HG03565 (cell line): ENCODE measurements around the gene MGST2.
"Not testable (repeated sequence)": the region's sequence is repeated elsewhere in the genome, so short reads cannot be mapped to it uniquely, and the experiment has no call there.

ENCODE experiments used
- ATAC-seq: cut with Tn5 transposase; IDR thresholded peaks from one replicate; pipeline ENCODE4 v1.9.1; 2021; ENCODE audit warnings: mild to moderate bottlenecking, moderate library complexity; ENCODE audit not compliant: unreplicated experiment

Gene MGST2

DNA sequence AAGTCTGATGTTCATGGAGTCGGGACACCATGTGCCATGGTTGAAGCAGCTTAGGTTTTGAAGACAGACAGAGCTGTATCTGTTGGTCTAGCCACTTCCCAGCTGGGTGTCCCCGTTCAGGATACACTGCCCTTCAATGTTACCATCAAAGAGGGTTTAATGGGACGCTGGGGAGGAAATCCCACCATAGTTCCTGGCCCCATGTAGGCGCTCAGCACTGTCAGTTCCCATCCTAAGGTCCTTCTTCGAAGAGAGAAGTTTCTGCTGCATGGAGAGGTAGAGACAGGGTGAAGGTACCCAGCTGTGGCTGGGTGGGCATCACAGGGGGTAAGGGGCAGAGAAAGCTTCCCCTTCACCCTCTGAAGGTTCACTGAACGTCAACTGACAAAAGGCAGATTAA is 3.7 kb downstream of the MGST2 start:
- no peak for ATAC-seq

DNA sequence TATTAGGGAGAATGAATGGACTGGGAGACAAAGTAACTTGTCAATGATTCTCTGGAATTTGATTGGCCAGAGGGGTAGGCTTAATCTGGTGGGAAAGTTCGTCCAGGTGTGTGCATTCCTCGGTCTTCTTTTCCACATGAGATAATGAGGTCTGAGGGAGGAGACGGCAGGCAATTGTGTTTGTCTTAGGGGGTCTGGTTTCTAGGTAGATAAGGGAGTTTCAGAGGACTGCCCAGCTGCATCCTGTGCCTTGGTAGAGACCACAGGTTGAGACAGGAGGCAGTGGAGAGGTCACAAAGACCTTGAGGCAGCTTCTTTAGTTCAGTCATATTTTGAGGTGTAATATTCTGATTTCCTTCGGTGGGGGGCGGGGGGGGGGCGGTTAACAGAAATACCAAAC is 4.3 kb downstream of the MGST2 start:
- no peak for ATAC-seq

DNA sequence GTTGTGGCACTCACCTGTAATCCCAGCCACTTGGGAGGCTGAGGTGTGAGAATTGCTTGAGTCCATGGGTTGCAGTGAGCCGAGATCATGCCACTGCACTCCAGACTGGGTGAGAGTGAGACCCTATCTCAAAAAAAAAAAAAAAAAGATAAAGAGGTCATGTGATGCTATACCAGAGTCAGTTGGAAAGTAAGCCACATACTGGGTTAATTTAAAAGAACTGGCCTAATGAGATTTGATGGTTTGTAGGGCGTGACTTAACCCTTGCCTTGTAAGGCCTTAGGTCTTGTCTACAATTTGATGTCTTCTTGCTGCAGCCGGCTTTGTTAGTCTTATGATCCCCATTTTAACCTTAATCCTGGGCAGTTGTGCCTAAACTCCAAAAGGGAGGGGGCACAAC is 5.2 kb downstream of the MGST2 start:
- ATAC-seq, result no peak

DNA sequence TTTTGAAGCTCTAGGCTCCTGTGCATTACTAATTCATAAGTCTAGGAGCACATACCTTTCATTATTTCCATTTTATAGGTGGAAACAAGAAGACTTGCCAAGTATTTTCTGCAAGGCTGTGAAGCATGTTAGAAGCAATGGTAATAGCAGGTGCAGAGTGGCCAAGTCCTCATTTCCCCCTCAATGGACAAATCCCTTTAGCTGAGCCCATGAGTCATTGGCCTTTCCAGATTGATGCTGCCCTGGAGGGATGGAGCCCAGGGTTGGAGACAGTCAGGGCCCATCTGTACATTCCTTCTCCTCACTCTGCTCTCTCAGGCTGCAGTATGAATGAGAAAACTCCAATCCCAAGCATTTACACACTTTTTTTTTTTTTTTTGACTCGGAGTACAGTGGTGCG is 6.6 kb downstream of the MGST2 start:
- ATAC-seq, result no peak

DNA sequence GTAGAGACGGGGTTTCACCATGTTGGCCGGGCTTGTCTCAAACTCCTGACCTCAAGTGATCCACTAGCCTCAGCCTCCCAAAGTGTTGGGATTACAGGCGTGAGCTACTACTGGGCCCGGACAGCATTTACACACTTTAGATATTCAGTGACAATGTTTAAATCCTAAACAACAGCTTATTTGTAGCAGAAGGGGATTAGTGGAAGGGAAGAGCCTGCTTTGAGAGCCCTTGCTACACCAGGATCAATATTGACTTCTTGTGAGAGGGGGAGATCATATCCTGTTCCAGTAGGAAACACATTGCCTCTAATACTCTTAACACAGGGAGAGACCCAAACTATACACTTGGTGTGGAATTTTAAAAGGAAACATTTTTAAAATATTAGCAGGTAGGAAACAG is 7.1 kb downstream of the MGST2 start:
- ATAC-seq, result no peak

DNA sequence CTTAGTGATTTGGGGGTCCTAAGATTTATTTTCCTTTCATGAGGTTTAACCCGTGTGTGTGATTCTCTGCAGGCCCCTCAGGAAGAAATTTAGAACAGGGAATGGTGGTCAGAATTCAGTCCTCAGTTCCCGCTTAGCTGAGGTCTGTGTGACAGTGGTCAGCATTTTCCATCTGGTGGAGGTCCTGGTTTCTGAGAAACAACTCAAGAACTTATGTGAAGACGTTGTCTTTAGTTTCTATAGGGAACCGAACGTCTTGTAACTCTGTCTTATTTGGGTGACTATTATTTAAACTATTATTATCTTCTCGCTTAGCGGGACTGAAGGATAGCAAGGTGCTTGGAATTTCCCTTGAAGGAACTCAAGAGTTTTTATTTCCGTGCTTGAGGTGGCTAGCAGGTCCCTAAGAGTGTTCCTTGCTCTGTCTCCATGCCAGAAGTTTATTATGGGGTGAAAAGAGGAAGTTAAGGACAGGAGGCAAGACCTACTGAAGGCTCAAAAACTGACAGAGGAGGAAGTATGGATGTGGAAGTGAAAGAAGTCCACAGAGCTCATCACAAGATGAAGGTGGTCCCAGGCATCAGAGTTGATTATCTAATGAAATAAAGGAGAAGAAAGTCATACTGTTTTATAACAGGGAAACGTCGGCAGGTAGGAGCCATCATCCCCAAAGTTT is 9.4 kb downstream of the MGST2 start:
- ATAC-seq, result no peak

DNA sequence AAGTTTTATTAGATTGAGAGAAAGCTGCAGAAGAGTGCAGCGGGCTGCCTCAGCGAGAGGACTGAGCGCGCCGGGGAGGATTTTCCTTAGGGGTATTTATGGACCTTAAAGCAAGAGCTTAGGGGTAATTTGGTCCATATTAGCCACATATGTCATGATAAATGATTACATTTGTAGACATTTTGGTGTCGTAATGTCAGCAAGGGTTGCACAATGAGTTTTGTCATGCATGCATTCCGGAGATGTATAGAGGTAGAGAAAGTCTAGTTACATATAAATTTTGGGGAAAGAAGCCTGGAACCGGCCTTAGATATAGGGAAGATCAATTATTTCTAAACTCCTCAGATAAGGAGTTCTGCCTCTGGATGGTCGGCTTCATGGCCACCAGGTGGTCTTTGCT is 10.0 kb downstream of the MGST2 start:
- no peak for ATAC-seq

DNA sequence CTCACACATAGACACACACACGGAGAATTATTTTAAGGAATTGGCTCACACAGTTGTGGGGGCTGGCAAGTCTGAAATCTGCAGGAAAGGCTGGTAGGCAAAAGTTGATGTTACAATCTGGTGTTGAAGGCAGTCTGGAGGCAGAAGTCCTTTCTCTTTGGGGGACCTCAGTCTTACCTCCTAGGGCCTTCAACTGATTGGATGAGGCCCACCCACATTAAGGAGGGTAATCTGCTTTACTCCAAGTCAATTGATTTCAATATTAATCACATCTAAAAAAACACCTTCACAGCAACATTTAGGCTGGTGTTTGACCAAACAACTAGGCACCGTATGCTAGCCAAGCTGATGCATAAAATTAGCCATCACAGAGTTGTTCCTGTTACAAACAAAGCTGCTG is 10.7 kb downstream of the MGST2 start:
- no peak for ATAC-seq

DNA sequence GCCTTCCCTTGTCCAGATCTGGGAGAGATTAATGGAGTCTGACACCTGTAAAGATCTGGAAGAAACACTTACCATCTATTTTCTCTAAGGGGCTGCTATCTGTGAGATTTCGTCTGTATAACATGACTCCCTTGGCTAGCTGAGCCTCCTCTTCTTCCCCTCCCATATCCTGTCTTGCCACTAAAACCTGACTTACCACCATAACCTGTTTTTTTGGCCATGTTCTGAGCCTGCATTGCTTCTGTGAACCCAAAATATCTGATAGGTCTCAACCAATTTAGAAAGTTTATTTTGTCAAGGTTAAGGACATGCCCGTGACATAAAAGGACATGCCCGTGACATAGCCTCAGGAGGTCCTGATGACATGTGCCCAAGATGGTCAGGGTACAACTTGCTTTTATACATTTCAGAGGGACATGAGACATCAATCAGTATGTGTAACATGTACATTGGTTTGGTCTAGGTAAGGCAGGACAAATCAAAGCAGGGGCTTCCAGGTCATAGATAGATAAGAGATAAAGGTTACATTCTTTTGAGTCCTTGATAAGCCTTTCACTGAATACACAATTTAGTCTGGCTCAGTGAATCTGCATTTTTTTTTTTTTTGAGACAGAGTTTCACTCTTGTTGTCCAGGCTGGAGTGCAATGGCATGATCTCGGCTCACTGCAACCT is 11.4 kb downstream of the MGST2 start:
- no peak for ATAC-seq

DNA sequence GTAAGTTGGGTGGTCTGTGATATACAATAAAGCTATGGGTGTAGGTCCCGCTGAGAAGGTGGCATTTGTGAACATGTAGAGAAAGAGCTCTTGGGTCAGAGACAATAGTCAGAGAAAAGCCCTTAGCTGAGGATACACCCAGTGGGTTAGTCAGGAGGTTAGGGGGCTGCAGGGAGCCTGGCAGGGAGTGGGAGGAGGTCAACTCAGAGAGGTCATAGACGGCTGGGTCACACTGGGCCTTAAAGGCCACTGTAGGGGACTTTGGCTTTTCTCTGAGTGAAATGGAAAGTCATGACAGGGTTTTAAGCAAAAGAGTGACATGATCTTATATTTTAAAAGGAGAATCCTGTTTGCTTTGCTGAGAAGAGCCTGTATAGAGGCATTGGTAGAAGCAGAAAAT is 16.7 kb downstream of the MGST2 start:
- ATAC-seq, result no peak

DNA sequence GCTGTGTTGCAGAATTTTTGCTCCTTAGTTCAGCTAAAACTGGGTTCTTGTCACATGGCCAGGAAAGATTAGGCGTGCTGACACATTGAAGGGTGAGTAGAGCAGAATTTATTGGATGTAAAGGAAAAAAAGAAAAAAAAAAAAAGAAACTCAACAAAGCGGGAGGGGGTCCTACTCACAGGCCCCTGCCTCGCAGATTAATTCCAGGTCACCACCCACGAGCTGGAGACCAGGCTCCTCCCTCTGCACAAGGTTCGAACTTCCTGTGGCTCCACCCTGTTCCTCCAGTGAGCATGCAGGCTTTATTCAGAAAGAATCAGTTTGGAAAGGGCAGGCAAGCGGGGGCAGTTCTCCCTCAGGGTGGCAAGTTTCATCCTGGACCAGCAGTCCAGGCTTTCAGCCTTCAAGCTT is 17.1 kb downstream of the MGST2 start:
- no peak for ATAC-seq

DNA sequence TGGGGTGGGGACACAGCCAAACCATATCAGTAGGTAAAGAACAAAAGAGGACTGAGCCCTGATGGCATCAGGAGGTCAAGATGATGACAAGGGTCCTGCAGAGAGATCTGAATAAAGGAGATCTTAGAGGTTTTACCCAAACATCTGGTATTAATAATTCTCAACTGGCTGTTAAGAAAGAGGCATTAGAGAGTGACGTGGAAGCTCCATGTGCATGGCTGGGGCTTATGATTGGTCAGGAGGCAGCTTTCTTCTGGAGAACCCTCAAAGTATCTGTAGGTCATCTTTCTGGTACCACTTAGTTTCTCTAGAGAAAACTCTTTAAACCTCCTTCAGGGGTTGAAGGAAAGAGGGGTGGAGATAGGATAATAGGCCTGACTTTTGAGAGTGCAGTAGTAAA is 18.7 kb downstream of the MGST2 start:
- no peak for ATAC-seq

DNA sequence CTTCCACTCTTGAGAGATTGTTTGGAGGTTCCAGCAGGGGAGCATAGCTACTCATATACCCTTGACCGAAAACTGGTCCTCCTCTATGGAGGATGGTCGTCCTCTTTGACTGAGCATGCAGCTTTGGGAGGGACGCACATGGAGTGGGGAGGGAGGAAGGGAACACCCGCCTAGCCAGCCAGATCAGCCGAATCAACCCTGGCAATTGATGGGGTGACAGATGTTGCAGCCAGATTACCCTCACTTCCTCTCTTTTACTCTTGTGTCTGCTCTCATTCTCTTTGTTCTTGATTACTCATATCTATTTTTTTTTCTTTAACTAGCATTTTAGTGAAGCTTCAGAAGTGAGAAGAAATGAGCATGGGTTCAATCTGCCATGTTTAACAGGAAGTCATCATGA is 19.6 kb downstream of the MGST2 start:
- ATAC-seq, result no peak

DNA sequence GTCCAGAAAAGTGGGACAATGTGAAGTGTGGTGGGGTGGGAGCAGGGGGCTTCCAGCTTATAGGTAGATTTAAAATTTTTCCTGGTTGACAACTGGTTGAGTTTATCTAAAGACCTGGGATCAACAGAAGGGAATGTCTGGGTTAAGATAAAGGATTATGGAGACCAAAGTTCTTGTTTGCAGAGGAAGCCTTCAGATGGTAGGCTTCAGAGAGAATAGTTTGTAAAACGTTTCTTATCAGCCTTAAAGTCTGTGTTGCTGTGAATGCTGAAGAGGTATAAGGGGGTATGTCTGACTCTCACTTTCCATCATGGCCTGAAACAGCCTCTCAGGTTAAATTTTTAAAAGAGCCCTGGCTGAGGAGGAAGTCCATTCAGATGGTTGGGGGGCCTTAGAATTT is 20.5 kb downstream of the MGST2 start:
- no peak for ATAC-seq

DNA sequence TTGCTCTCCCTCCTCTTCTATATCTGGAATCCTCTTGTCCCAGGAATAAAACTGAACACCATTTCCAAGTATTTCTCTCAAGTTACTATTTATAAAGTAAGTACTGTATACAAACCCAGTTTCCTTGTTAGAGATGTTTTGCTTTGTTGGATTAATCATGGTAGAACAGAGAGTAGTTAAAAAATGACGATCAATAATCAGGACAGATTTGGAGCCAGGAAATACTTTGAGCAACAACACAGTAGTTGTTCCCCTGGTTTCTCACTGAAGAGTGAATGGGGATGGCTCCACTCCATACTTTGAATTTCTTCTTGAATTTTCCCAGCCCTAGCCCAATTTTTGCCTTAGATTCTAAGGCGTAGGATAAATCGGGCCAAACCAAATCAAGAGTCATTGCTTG is 21.4 kb downstream of the MGST2 start:
- ATAC-seq, result no peak

DNA sequence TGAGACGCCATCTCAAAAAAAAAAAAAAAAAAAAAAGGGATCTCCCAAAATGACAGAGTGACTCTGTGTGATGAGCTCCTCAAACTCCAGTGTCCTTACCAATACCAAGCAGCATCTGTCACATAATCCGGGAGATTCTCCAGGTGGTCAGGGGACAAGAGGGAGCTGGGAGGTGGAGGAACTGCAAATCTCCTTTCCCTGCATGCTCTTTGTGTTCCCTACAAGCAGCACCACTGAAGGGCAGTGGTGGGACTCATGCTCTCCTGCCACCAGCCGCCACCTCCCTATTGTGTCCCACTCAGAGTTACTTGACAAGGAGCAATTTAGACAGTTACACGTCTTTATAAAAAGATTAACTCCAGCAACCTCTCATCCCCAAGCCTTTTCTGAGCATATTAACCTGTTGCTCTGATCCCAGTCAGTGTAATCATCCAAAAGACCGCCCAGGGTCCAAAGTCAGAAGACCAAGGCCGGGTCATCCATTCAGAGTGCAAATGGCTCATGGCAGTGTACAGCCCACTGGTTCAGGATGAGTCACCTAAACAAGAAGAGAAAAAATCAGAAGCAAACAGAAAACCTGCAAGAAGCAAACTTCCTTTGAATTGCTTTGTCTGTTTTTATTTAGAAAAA is 23.6 kb downstream of the MGST2 start:
- ATAC-seq, result no peak

DNA sequence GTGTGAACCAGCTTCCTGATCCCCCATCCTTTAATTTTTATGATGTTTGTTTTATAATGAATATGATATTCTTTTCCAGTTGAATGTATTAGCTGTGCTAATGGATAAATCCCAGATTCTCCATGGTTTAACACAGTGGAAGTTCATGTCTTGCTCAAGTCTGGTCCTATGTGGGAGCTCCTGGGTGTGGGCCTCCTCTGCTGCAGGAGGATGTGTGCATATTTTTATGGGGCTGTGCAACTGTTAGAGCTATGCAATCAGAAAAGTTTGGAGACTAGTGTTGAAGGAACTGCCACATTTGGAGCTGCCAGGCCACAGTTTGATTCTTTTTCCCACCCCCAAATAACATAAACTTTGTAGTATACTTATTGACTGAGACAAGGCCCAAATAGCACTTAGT is 24.8 kb downstream of the MGST2 start:
- no peak for ATAC-seq

DNA sequence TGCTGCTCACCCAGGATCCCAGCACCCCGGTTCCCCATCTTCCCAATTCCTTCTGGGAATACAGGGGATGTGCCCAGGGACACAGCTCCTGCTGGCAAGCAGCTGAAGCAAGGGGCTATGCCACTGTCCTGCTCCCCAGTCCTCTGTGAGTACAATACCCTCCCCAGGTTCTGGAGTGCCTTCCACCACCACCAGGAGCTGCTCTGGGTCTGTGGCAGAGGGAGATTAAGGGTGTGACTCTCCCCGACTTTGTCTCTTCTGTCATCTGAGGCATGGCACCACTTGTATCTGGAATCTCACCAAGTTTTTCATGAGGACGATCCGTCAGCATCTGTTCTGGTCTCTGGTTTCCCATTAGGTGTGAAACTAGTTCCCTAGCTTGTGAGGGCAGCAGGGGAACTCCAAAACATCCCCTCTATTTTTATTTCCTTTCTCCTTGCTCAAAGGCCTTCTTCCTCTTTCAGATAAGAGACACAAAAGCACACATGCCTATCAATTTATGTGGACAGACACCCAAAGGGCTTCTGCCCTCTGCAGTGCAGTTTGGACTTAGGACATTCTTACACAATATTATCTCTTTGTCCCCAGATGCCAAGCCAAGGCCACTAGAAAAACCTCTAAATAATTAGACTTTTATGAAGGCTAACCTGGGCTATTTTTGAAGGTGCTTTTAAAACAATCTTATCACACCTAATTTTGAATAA is 26.8 kb downstream of the MGST2 start:
- ATAC-seq, result no peak

DNA sequence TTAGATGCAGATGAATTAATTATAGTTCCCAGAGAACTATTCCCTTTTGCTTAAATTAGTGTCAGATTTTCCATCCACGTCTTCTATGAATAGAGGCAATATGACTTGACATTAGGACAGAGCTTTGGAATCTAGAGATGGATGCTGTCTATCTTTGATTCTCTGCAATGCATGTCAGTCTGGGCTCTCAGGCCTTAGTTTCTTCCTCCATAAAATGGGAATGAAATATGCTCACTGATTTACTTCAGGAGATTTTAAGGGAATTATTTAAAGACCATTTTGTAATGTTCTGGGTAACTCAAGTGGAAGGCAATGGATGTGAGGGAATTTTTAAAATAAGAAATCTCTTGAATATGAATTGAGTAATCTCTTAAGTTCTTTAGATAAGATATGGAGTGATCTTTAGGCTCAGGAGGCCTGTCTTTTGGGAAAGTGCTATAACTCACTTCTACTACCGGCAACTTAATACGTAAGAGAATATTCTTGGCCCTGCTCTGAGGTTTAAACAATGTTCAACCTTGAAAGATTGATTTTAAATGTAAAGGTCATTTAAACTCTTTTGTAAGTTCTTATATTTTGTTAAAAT is 29.0 kb downstream of the MGST2 start:
- no peak for ATAC-seq

DNA sequence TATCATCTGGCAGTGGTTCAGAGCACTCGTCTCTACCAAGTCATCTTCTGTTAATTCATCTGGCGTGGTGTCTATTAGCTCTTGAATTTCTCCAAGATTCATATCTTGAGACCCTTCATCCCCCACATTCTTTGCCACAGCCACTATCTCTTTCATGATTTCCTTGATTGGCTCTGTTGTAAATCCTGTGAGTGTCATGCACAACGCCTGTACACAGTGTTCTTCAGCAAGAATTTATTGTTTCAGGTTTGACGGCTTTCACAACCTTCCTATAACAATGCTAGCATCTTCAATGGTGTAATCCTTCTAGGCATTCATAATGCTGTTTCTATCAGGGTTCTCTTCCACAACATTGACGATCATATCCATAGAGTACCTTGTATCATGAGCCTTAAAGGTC is 30.9 kb downstream of the MGST2 start:
- ATAC-seq, result no peak

DNA sequence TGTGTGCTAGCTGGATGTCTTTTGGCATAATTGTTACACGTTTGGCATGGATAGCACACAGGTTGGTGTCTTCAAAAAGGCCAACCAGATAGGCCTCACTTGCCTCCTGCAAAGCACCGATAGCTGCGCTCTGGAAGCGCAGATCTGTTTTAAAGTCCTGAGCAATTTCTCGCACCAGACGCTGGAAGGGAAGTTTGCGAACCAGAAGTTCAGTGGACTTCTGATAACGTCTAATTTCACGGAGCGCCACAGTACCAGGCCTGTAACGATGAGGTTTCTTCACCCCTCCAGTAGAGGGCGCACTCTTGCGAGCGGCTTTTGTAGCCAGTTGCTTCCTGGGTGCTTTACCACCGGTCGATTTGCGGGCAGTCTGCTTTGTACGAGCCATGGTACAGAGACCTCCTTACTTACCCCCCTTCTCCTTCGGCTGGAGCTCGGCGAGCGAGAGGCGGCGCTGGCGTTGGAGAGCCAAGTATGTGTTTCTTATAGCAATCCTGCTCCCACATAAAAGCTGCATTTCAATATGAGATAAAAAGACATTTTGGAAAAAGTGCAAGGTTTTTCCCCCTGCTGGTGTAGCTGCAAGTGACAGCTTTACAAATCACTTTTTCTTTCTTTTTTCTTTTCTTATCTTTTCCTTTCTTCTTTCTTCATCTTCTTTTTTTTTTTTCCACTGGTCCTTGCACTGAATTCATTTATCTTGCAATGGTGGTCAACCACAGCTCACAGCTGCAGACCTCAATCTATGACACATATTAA is 32.7 kb downstream of the MGST2 start:
- ATAC-seq, result not testable (repeated sequence)
